DMS114 treated with DMSO at 0.1 percent for 48 hours (cell line): ENCODE results near the gene RSPO1.

Source experiments
- DNase-seq: peaks from one replicate; lab custom pipeline; 2025; ENCODE audit not compliant: unreplicated experiment; lab: John Stamatoyannopoulos, UW

RSPO1 gene

GRCh38 chr1:37657620-37658412 lies 23.1 kb upstream of the RSPO1 start:
- no peak for DNase-seq

GRCh38 chr1:37656881-37657280 lies 22.2 kb upstream of the RSPO1 start:
- DNase-seq = no peak

- DNase-seq = no peak
These were observed 21.3 kb upstream of the RSPO1 start for GRCh38 chr1:37656026-37656425.

- no peak for DNase-seq
These were observed 20.6 kb upstream of the RSPO1 start for GRCh38 chr1:37655274-37655673.

- DNase-seq = no peak
These were observed 19.2 kb upstream of the RSPO1 start for GRCh38 chr1:37653906-37654305.

- DNase-seq = no peak
These were observed 18.3 kb upstream of the RSPO1 start for GRCh38 chr1:37652976-37653375.

- DNase-seq = no peak
These were observed 17.1 kb upstream of the RSPO1 start for GRCh38 chr1:37651803-37652202.

- no peak for DNase-seq
These were observed 16.0 kb upstream of the RSPO1 start for GRCh38 chr1:37650721-37651120.

GRCh38 chr1:37650173-37650572 lies 15.5 kb upstream of the RSPO1 start:
- no peak for DNase-seq

GRCh38 chr1:37647281-37647680 lies 12.6 kb upstream of the RSPO1 start:
- no peak for DNase-seq

GRCh38 chr1:37641059-37641458 lies 6.4 kb upstream of the RSPO1 start:
- no peak for DNase-seq

GRCh38 chr1:37636435-37636834 lies 1.7 kb upstream of the RSPO1 start:
- DNase-seq = no peak

GRCh38 chr1:37634992-37635902 lies 555 bp upstream of the RSPO1 start:
- DNase-seq = no peak

GRCh38 chr1:37633938-37634243 lies 801 bp downstream of the RSPO1 start:
- DNase-seq = no peak

GRCh38 chr1:37633040-37633937 lies 1.4 kb downstream of the RSPO1 start:
- no peak for DNase-seq

GRCh38 chr1:37631036-37631435 lies 3.7 kb downstream of the RSPO1 start:
- DNase-seq = no peak

GRCh38 chr1:37630426-37631028 lies 4.2 kb downstream of the RSPO1 start:
- DNase-seq = no peak

GRCh38 chr1:37629726-37630425 lies 4.8 kb downstream of the RSPO1 start:
- no peak for DNase-seq

GRCh38 chr1:37629008-37629407 lies 5.7 kb downstream of the RSPO1 start:
- no peak for DNase-seq

GRCh38 chr1:37628026-37628556 lies 6.6 kb downstream of the RSPO1 start:
- DNase-seq = no peak
